ENCODE measurements around the gene SRPK1.

GRCh38 chr6:35874730-35875129 lies 46.2 kb downstream of the SRPK1 start:
- TF ChIP-seq, protein P1, sequence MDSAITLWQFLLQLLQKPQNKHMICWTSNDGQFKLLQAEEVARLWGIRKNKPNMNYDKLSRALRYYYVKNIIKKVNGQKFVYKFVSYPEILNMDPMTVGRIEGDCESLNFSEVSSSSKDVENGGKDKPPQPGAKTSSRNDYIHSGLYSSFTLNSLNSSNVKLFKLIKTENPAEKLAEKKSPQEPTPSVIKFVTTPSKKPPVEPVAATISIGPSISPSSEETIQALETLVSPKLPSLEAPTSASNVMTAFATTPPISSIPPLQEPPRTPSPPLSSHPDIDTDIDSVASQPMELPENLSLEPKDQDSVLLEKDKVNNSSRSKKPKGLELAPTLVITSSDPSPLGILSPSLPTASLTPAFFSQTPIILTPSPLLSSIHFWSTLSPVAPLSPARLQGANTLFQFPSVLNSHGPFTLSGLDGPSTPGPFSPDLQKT (CRISPR knock-in tag; IDR thresholded peaks at IDR 0.05; ENCODE audit: borderline replicate concordance): no peak
- TF ChIP-seq, protein P2, sequence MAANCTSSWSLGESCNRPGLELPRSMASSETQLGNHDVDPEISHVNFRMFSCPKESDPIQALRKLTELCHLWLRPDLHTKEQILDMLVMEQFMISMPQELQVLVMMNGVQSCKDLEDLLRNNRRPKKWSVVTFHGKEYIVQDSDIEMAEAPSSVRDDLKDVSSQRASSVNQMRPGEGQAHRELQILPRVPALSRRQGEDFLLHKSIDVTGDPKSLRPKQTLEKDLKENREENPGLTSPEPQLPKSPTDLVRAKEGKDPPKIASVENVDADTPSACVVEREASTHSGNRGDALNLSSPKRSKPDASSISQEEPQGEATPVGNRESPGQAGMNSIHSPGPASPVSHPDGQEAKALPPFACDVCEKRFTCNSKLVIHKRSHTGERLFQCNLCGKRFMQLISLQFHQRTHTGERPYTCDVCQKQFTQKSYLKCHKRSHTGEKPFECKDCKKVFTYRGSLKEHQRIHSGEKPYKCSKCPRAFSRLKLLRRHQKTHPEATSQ (CRISPR knock-in tag; IDR thresholded peaks at IDR 0.05; ENCODE audit: borderline replicate concordance): no peak
- TF ChIP-seq ZNF776 (CRISPR knock-in tag; IDR thresholded peaks at IDR 0.05) (no peak), NR2C2 (CRISPR knock-in tag; IDR thresholded peaks at IDR 0.05; ENCODE audit: borderline replicate concordance) (no peak), TCF12 (IDR thresholded peaks at IDR 0.05) (no peak), TCF12 (CRISPR knock-in tag; IDR thresholded peaks at IDR 0.05) (no peak), EZH2 (conservative IDR thresholded peaks at IDR 0.05; ENCODE audit: low read depth, low read length) (no peak), ZNF557 (CRISPR knock-in tag; IDR thresholded peaks at IDR 0.05) (no peak), RAD21 (CRISPR knock-in tag; IDR thresholded peaks at IDR 0.05) (no peak), JUN (CRISPR knock-in tag; IDR thresholded peaks at IDR 0.05) (no peak), ZNF629 (CRISPR knock-in tag; conservative IDR thresholded peaks at IDR 0.05) (no peak), MAX (IDR thresholded peaks at IDR 0.05) (no peak)
- TF ChIP-seq, protein P3, sequence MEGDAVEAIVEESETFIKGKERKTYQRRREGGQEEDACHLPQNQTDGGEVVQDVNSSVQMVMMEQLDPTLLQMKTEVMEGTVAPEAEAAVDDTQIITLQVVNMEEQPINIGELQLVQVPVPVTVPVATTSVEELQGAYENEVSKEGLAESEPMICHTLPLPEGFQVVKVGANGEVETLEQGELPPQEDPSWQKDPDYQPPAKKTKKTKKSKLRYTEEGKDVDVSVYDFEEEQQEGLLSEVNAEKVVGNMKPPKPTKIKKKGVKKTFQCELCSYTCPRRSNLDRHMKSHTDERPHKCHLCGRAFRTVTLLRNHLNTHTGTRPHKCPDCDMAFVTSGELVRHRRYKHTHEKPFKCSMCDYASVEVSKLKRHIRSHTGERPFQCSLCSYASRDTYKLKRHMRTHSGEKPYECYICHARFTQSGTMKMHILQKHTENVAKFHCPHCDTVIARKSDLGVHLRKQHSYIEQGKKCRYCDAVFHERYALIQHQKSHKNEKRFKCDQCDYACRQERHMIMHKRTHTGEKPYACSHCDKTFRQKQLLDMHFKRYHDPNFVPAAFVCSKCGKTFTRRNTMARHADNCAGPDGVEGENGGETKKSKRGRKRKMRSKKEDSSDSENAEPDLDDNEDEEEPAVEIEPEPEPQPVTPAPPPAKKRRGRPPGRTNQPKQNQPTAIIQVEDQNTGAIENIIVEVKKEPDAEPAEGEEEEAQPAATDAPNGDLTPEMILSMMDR (CRISPR knock-in tag; IDR thresholded peaks at IDR 0.05): no peak

All from HepG2 (cell line).